ENCODE data around the gene KLHL29. TPM values are rescaled to one million over a fixed set of nuclear protein-coding genes. Genes with fewer than 3 reads are reported as not detected.

The KLHL29 gene
- total RNA-seq, 1 experiment from 2014 or later = 7.7 TPM

DNA sequence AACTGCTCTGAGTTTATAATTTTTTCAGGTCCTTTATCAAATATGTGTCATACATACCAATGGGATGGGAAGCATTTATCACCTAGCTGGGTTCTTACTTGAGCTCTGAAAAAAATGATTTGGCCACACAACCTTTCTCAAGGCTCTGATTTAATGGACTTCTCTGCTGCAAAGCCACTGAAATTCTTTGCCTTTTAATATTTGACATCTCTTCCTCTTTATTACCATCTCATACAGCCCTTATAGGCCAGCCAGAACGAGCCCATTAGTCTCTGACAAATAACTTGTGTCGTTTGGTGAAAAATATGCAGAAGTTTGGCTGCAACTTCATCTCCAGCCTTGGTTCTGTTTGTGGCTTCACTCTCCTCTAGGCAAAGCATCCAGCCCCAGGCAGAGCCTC is 292.9 kb downstream of the KLHL29 start:
- BruUV-seq (replicated peaks) = no TSS peak
- in situ Hi-C loops (cut with HindIII; ENCODE audit: low pct_unique_long_range_greater_than_20kb, low sequenced_read_pairs) (no loop called here), intact Hi-C loops (cut with micrococcal nuclease; ENCODE audit: unreplicated experiment) (no loop called here)
- Histone ChIP-seq H3K27me3 (ENCODE audit: control insufficient read depth, insufficient read depth, low read length) (no peaks in the 10 kb centered on the region), H3K27ac (ENCODE audit: low read length) (no peak overlapping the region), H3K4me3 (ENCODE audit: low read depth in 2 of 2, low read length in 2 of 2) (no peak overlapping the region), H3K9me3 (ENCODE audit: control insufficient read depth, insufficient read depth, low read depth, low read length) (no peaks in the 10 kb centered on the region), H3K36me3 (ENCODE audit: control insufficient read depth, insufficient read depth, low read length) (no peaks in the 10 kb centered on the region), H3K4me1 (ENCODE audit: control insufficient read depth, insufficient read depth, low read length) (no peaks in the 10 kb centered on the region)
- DNase-seq (ENCODE audit: low read depth, low spot score) (no peak), ATAC-seq (no peak)
- TF ChIP-seq, protein P1, sequence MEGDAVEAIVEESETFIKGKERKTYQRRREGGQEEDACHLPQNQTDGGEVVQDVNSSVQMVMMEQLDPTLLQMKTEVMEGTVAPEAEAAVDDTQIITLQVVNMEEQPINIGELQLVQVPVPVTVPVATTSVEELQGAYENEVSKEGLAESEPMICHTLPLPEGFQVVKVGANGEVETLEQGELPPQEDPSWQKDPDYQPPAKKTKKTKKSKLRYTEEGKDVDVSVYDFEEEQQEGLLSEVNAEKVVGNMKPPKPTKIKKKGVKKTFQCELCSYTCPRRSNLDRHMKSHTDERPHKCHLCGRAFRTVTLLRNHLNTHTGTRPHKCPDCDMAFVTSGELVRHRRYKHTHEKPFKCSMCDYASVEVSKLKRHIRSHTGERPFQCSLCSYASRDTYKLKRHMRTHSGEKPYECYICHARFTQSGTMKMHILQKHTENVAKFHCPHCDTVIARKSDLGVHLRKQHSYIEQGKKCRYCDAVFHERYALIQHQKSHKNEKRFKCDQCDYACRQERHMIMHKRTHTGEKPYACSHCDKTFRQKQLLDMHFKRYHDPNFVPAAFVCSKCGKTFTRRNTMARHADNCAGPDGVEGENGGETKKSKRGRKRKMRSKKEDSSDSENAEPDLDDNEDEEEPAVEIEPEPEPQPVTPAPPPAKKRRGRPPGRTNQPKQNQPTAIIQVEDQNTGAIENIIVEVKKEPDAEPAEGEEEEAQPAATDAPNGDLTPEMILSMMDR (IDR thresholded peaks at IDR 0.05) = no peak
- TF ChIP-seq REST (IDR thresholded peaks at IDR 0.05; ENCODE audit: insufficient read depth in 1 of 2, low read depth in 2 of 2, low read length in 1 of 2) (no peak), SIN3A (IDR thresholded peaks at IDR 0.05; ENCODE audit: borderline replicate concordance, insufficient read depth, low read depth, low read length) (no peak), POLR2AphosphoS5 (IDR thresholded peaks at IDR 0.05; ENCODE audit: low read depth, low read length) (no peak), TCF7L2 (IDR thresholded peaks at IDR 0.05; ENCODE audit: low read depth, low read length) (no peak)
- ChIA-PET CTCF (no interaction called here), POLR2A (no interaction called here)

- BruUV-seq (replicated peaks) = no TSS peak
- Histone ChIP-seq H3K4me1 (ENCODE audit: control insufficient read depth, insufficient read depth, low read length) (no peaks in the 10 kb centered on the region), H3K36me3 (ENCODE audit: control insufficient read depth, insufficient read depth, low read length) (no peaks in the 10 kb centered on the region), H3K27ac (ENCODE audit: low read length) (no peak overlapping the region), H3K9me3 (ENCODE audit: control insufficient read depth, insufficient read depth, low read depth, low read length) (no peaks in the 10 kb centered on the region), H3K27me3 (ENCODE audit: control insufficient read depth, insufficient read depth, low read length) (no peaks in the 10 kb centered on the region), H3K4me3 (ENCODE audit: low read depth in 2 of 2, low read length in 2 of 2) (no peak overlapping the region)
- CTCF ChIA-PET = no interaction called here
- DNase-seq (ENCODE audit: low read depth, low spot score) (no peak), ATAC-seq (no peak)
- TF ChIP-seq, protein P1 (IDR thresholded peaks at IDR 0.05) = no peak
- TF ChIP-seq POLR2AphosphoS5 (IDR thresholded peaks at IDR 0.05; ENCODE audit: low read depth, low read length) (no peak), TCF7L2 (IDR thresholded peaks at IDR 0.05; ENCODE audit: low read depth, low read length) (no peak), SIN3A (IDR thresholded peaks at IDR 0.05; ENCODE audit: borderline replicate concordance, insufficient read depth, low read depth, low read length) (no peak), REST (IDR thresholded peaks at IDR 0.05; ENCODE audit: insufficient read depth in 1 of 2, low read depth in 2 of 2, low read length in 1 of 2) (no peak)
- intact Hi-C loops (cut with micrococcal nuclease; ENCODE audit: unreplicated experiment) (no loop called here), in situ Hi-C loops (cut with HindIII; ENCODE audit: low pct_unique_long_range_greater_than_20kb, low sequenced_read_pairs) (no loop called here)
- POLR2A ChIA-PET = no interaction called here
Observed at GRCh38 chr2:23679044-23679443, 294.1 kb downstream of the KLHL29 start.

All from Panc1 (cell line).